GM12891 (cell line): ENCODE results near the gene RARRES1.

Source experiments
- PAX5 ChIP-seq: IDR thresholded peaks from 2 replicates; pipeline ENCODE4 v1.6.1; 2011; ENCODE audit warnings: low read length, moderate library complexity, mild to moderate bottlenecking; ENCODE audit not compliant: insufficient read depth, severe bottlenecking
- POLR2A ChIP-seq: IDR thresholded peaks from 2 replicates; pipeline ENCODE4 v1.6.1; 2011; ENCODE audit warnings: low read depth, low read length, control low read depth
- POLR2AphosphoS5 ChIP-seq: IDR thresholded peaks from 2 replicates; pipeline ENCODE4 v1.6.1; 2011; ENCODE audit warnings: low read depth, low read length, control low read depth
- POU2F2 ChIP-seq: IDR thresholded peaks from 2 replicates; pipeline ENCODE4 v1.6.1; 2011; ENCODE audit warnings: low read depth, mild to moderate bottlenecking, control low read depth, low read length, moderate library complexity
- TAF1 ChIP-seq: IDR thresholded peaks from 2 replicates; pipeline ENCODE4 v1.6.1; 2011; ENCODE audit warnings: low read depth, low read length, control low read depth

DNA sequence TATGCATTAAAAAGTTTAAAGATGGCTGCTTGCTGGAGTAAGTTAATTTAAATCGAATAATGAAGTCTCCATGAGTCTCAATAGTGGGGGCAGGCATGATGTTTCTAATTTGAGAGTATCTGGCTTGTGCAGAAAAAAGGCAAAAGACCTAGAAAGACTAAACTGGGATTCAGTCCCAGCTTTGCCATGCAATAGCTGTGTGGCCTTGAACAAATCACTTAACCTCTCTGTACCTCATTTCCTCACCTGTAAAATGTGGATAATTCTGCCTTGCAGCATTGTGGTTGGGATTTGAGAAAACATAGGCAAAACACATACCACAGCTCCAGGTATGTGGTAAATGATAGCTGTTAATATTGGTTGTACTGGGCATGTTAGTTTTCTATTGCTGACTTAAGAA, 68.4 kb downstream of the RARRES1 start:
- TF ChIP-seq POLR2AphosphoS5 (no peak), TAF1 (no peak), POLR2A (no peak), PAX5 (no peak), POU2F2 (no peak)
